Osteocyte (in vitro differentiated cells): ENCODE data around the gene TMEM94. TPM values are rescaled to one million over a fixed set of nuclear protein-coding genes. Genes with fewer than 3 reads are reported as not detected.

Source experiments
- DNase-seq: peaks from one replicate; pipeline ENCODE4 v3.0.0; 2021; ENCODE audit warnings: mixed read lengths; ENCODE audit not compliant: unreplicated experiment; ENCODE audit errors: extremely low spot score
- H3K27ac Mint-ChIP-seq: one replicate; pipeline ENCODE4 v1.8.0; 2021; ENCODE audit warnings: mild to moderate bottlenecking, mixed read lengths; ENCODE audit not compliant: unreplicated experiment
- H3K27me3 Mint-ChIP-seq: one replicate; pipeline ENCODE4 v1.8.0; 2021; ENCODE audit warnings: mixed read lengths; ENCODE audit not compliant: unreplicated experiment
- H3K36me3 Mint-ChIP-seq: one replicate; pipeline ENCODE4 v1.8.0; 2021; ENCODE audit warnings: mixed read lengths; ENCODE audit not compliant: unreplicated experiment
- H3K4me1 Mint-ChIP-seq: one replicate; pipeline ENCODE4 v1.8.0; 2021; ENCODE audit warnings: mixed read lengths; ENCODE audit not compliant: unreplicated experiment
- H3K4me3 Mint-ChIP-seq: one replicate; pipeline ENCODE4 v1.8.0; 2021; ENCODE audit warnings: mild to moderate bottlenecking, moderate library complexity, mixed read lengths; ENCODE audit not compliant: unreplicated experiment
- H3K9me3 Mint-ChIP-seq: one replicate; pipeline ENCODE4 v1.8.0; 2021; ENCODE audit warnings: mixed read lengths; ENCODE audit not compliant: unreplicated experiment
- CTCF ChIP-seq: fragments of 200-600 bp; sonication (generic); IDR thresholded peaks from 2 replicates; pipeline ENCODE4 v1.5.0; 2021; ENCODE audit warnings: antibody characterized with exemption, mild to moderate bottlenecking, moderate library complexity
- total RNA-seq: library from RNA; stranded (reverse); gene quantifications from 2 replicates; pipeline ENCODE4 v1.2.1, GENCODE V29; 2021

TMEM94 gene
- total RNA-seq, 1 donor from 2014 or later: 78.4 TPM

GRCh38 chr17:75511610-75512575 is 55.5 kb downstream of the TMEM94 start:
- DNase-seq: no peak
- Mint-ChIP-seq H3K27ac (no peak overlapping the region), H3K4me1 (peaks cover 40% of the 10 kb centered on the region), H3K4me3 (no peak overlapping the region), H3K27me3 (no peaks in the 10 kb centered on the region), H3K9me3 (no peaks in the 10 kb centered on the region), H3K36me3 (peaks cover 9% of the 10 kb centered on the region)
- TF ChIP-seq CTCF: no peak

- TF ChIP-seq CTCF: no peak
- Mint-ChIP-seq H3K27me3 (no peaks in the 10 kb centered on the region), H3K27ac (no peak overlapping the region), H3K4me1 (peaks cover 50% of the 10 kb centered on the region), H3K36me3 (peaks cover 9% of the 10 kb centered on the region), H3K9me3 (no peaks in the 10 kb centered on the region), H3K4me3 (peak overlapping the region; percentile 47)
- no peak for DNase-seq
Observed at GRCh38 chr17:75512926-75513640, 56.6 kb downstream of the TMEM94 start.

- Mint-ChIP-seq H3K36me3 (peaks cover 13% of the 10 kb centered on the region), H3K4me1 (peaks cover 48% of the 10 kb centered on the region), H3K27me3 (no peaks in the 10 kb centered on the region), H3K4me3 (peak overlapping the region; percentile 81), H3K27ac (peak overlapping the region; percentile 38), H3K9me3 (no peaks in the 10 kb centered on the region)
- no peak for TF ChIP-seq CTCF
- no peak for DNase-seq
Observed at GRCh38 chr17:75513641-75514000, 57.2 kb downstream of the TMEM94 start.

GRCh38 chr17:75514299-75514918 is 58.0 kb downstream of the TMEM94 start:
- Mint-ChIP-seq H3K4me1 (peaks cover 41% of the 10 kb centered on the region), H3K9me3 (no peaks in the 10 kb centered on the region), H3K27me3 (no peaks in the 10 kb centered on the region), H3K36me3 (peaks cover 12% of the 10 kb centered on the region), H3K27ac (peak overlapping the region; percentile 41), H3K4me3 (peak overlapping the region; percentile 81)
- no peak for DNase-seq
- TF ChIP-seq CTCF: no peak
